Lung microvascular endothelial cell (primary cell): ENCODE measurements around the gene ERBB4. TPM values are rescaled to one million over a fixed set of nuclear protein-coding genes. Genes with fewer than 3 reads are reported as not detected.

Experiments
- DNase-seq, 2 donors: peaks; one replicate each; pipeline versions ENCODE4 v3.0.0 to v3.0.0-alpha.2; 2010; ENCODE audit warnings: low read depth in 2 of 2
- total RNA-seq: library from RNA; depleted of rRNA; stranded (reverse); fragments of >200 nt; gene quantifications from 2 replicates; pipeline ENCODE4 v1.2.1, GENCODE V29; 2014

The ERBB4 gene
- total RNA-seq, 1 donor from 2014 or later, result under 0.01 TPM

- no peak for DNase-seq
Observed at GRCh38 chr2:212428681-212429478, 109.7 kb downstream of the ERBB4 start.

- DNase-seq, result no peak
Observed at GRCh38 chr2:212427638-212428037, 111.0 kb downstream of the ERBB4 start.

GRCh38 chr2:212426637-212427412 is 111.8 kb downstream of the ERBB4 start:
- DNase-seq, result no peak

GRCh38 chr2:212424082-212424481 is 114.5 kb downstream of the ERBB4 start:
- DNase-seq, result no peak

- DNase-seq, result no peak
Observed at GRCh38 chr2:212423089-212423488, 115.5 kb downstream of the ERBB4 start.

GRCh38 chr2:212421556-212422334 is 116.9 kb downstream of the ERBB4 start:
- DNase-seq, result no peak

GRCh38 chr2:212416086-212416485 is 122.5 kb downstream of the ERBB4 start:
- no peak for DNase-seq

- no peak for DNase-seq
Observed at GRCh38 chr2:212414767-212415211, 123.8 kb downstream of the ERBB4 start.

- no peak for DNase-seq
Observed at GRCh38 chr2:212409560-212409959, 129.0 kb downstream of the ERBB4 start.

GRCh38 chr2:212408524-212408923 is 130.1 kb downstream of the ERBB4 start:
- DNase-seq, result no peak

GRCh38 chr2:212406716-212407115 is 131.9 kb downstream of the ERBB4 start:
- DNase-seq, result no peak

GRCh38 chr2:212402316-212402715 is 136.3 kb downstream of the ERBB4 start:
- no peak for DNase-seq

GRCh38 chr2:212398316-212398715 is 140.3 kb downstream of the ERBB4 start:
- DNase-seq, result no peak

- no peak for DNase-seq
Observed at GRCh38 chr2:212392544-212392943, 146.1 kb downstream of the ERBB4 start.

- no peak for DNase-seq
Observed at GRCh38 chr2:212392043-212392442, 146.6 kb downstream of the ERBB4 start.

- no peak for DNase-seq
Observed at GRCh38 chr2:212387146-212387545, 151.5 kb downstream of the ERBB4 start.

GRCh38 chr2:212385241-212385640 is 153.4 kb downstream of the ERBB4 start:
- no peak for DNase-seq

- no peak for DNase-seq
Observed at GRCh38 chr2:212384027-212384426, 154.6 kb downstream of the ERBB4 start.

- DNase-seq, result no peak
Observed at GRCh38 chr2:212381428-212382102, 157.0 kb downstream of the ERBB4 start.

GRCh38 chr2:212379103-212379502 is 159.5 kb downstream of the ERBB4 start:
- DNase-seq, result no peak

- no peak for DNase-seq
Observed at GRCh38 chr2:212367431-212367830, 171.2 kb downstream of the ERBB4 start.
